Ascending aorta (tissue), 2 donors: ENCODE results near the gene LNPEP. TPM values are rescaled to one million over a fixed set of nuclear protein-coding genes. Genes with fewer than 3 reads are reported as not detected.

Experiments
- DNase-seq, 2 donors: peaks; one replicate each; pipeline ENCODE4 v3.0.0-alpha.2; 2019; ENCODE audit warnings: low spot score in 2 of 2
- H3K27ac ChIP-seq, 2 donors: fragments of 200-600 bp; sonication (generic); one replicate each; pipeline ENCODE4 v1.5.1; 2016 to 2017; ENCODE audit warnings: mild to moderate bottlenecking in 1 of 2
- H3K27me3 ChIP-seq: fragments of 200-600 bp; sonication (generic); one replicate; pipeline ENCODE4 v1.5.1; 2017
- H3K36me3 ChIP-seq, 2 donors: fragments of 200-600 bp; sonication (generic); one replicate each; pipeline ENCODE4 v1.5.1; 2016
- H3K4me1 ChIP-seq, 2 donors: fragments of 200-600 bp; sonication (generic); one replicate each; pipeline ENCODE4 v1.5.1; 2016 to 2017; ENCODE audit warnings: mild to moderate bottlenecking in 1 of 2
- H3K4me3 ChIP-seq, 2 donors: fragments of 200-600 bp; sonication (generic); one replicate each; pipeline ENCODE4 v1.5.1; 2016 to 2017; ENCODE audit warnings: mild to moderate bottlenecking in 1 of 2
- H3K9me3 ChIP-seq, 2 donors: fragments of 200-600 bp; sonication (generic); one replicate each; pipeline ENCODE4 v1.5.1; 2016
- CTCF ChIP-seq, 3 experiments: fragments of 200-600 bp in 2 of 3; fragments of 450-650 bp in 1 of 3; sonication (generic) in 2 of 3; IDR thresholded peaks; one replicate each; pipeline ENCODE4 v1.5.1; 2016 to 2019; ENCODE audit warnings: antibody characterized with exemption in 3 of 3, mild to moderate bottlenecking in 1 of 3, moderate library complexity in 1 of 3
- intact Hi-C: fragments of 100-400 bp; cut with DNase I; formaldehyde crosslinking; loops from one replicate; pipeline ENCODE4 v1.15.1; 2023
- total RNA-seq: library from RNA; depleted of rRNA; stranded (reverse); fragments of >200 nt; gene quantifications from one replicate; pipeline ENCODE4 v1.1.0, GENCODE V29; 2016

LNPEP gene
- total RNA-seq, 1 donor from 2014 or later, result 35.3 TPM

GRCh38 chr5:96994493-96994892 lies 58.6 kb downstream of the LNPEP start:
- no peaks in the 10 kb centered on the region for H3K4me1 ChIP-seq
- H3K9me3 ChIP-seq, result no peaks in the 10 kb centered on the region
- H3K27me3 ChIP-seq, result no peaks in the 10 kb centered on the region
- intact Hi-C loops, result loop anchor here (10.0 kb wide), 1 partner anchor 170 kb away; no protein-coding TSS in a partner anchor
- TF ChIP-seq CTCF (IDR thresholded peaks at IDR 0.05), result no peak
- no peak overlapping the region for H3K27ac ChIP-seq
- DNase-seq, result no peak
- H3K4me3 ChIP-seq, result no peak overlapping the region
- H3K36me3 ChIP-seq, result peaks cover 23 to 30% of the 10 kb centered on the region in 2 donors

- Histone ChIP-seq H3K27me3 (no peaks in the 10 kb centered on the region), H3K4me1 (no peaks in the 10 kb centered on the region), H3K27ac (no peak overlapping the region), H3K4me3 (no peak overlapping the region), H3K9me3 (no peaks in the 10 kb centered on the region), H3K36me3 (peaks cover 21 to 33% of the 10 kb centered on the region in 2 donors)
- intact Hi-C loops, result loop anchor here (10.0 kb wide), 1 partner anchor 169 kb away; no protein-coding TSS in a partner anchor
- DNase-seq, result no peak
- no peak for TF ChIP-seq CTCF (IDR thresholded peaks at IDR 0.05)
Measured at GRCh38 chr5:96995419-96995818, 59.5 kb downstream of the LNPEP start.

- Histone ChIP-seq H3K27ac (no peak overlapping the region), H3K9me3 (no peaks in the 10 kb centered on the region), H3K36me3 (peaks cover 14 to 26% of the 10 kb centered on the region in 2 donors), H3K27me3 (no peaks in the 10 kb centered on the region), H3K4me3 (no peak overlapping the region), H3K4me1 (no peaks in the 10 kb centered on the region)
- DNase-seq, result no peak
- TF ChIP-seq CTCF (IDR thresholded peaks at IDR 0.05), result peak in 2 of 3 experiments; percentile 5 to 34
- intact Hi-C loops, result loop anchor here (10.0 kb wide), 1 partner anchor 167 kb away; no protein-coding TSS in a partner anchor
Measured at GRCh38 chr5:96997265-96997859, 61.5 kb downstream of the LNPEP start.

GRCh38 chr5:96999856-97000255 lies 64.0 kb downstream of the LNPEP start:
- Histone ChIP-seq H3K36me3 (peaks cover 17 to 24% of the 10 kb centered on the region in 2 donors), H3K4me3 (no peak overlapping the region), H3K27me3 (no peaks in the 10 kb centered on the region), H3K27ac (no peak overlapping the region), H3K4me1 (no peaks in the 10 kb centered on the region), H3K9me3 (no peaks in the 10 kb centered on the region)
- intact Hi-C loops, result loop anchor here (10.0 kb wide), 1 partner anchor 165 kb away; no protein-coding TSS in a partner anchor
- TF ChIP-seq CTCF (IDR thresholded peaks at IDR 0.05), result no peak
- DNase-seq, result no peak

- intact Hi-C loops, result no loop called here
- TF ChIP-seq CTCF (IDR thresholded peaks at IDR 0.05), result no peak
- Histone ChIP-seq H3K9me3 (no peaks in the 10 kb centered on the region), H3K27me3 (no peaks in the 10 kb centered on the region), H3K36me3 (peaks cover 17 to 23% of the 10 kb centered on the region in 2 donors), H3K27ac (no peak overlapping the region), H3K4me3 (no peak overlapping the region), H3K4me1 (no peaks in the 10 kb centered on the region)
- DNase-seq, result no peak
Measured at GRCh38 chr5:97000391-97000790, 64.5 kb downstream of the LNPEP start.
